Esophagus muscularis mucosa (tissue), 4 donors: Measurements from ENCODE around the gene CDK5R1. TPM values are rescaled to one million over a fixed set of nuclear protein-coding genes. Genes with fewer than 3 reads are reported as not detected.

Experiments used
- DNase-seq: peaks from one replicate; pipeline ENCODE4 v3.0.0-alpha.2; 2017; ENCODE audit errors: extremely low spot score
- H3K27ac ChIP-seq, 4 donors: fragments of 200-600 bp; sonication (generic); replicated peaks in 1 of 4; 1 replicate in 3 of 4; 2 replicates in 1 of 4; pipeline ENCODE4 v1.5.1; 2016 to 2019; ENCODE audit warnings: mild to moderate bottlenecking in 1 of 4
- H3K27me3 ChIP-seq, 4 donors: fragments of 200-600 bp; sonication (generic); one replicate each; pipeline versions ENCODE4 v1.5.1 to v1.6.0; 2016 to 2019
- H3K36me3 ChIP-seq, 4 donors: fragments of 200-600 bp; sonication (generic); one replicate each; pipeline ENCODE4 v1.5.1; 2016 to 2019
- H3K4me1 ChIP-seq, 4 donors: fragments of 200-600 bp; sonication (generic); one replicate each; pipeline ENCODE4 v1.5.1; 2016 to 2019
- H3K4me3 ChIP-seq, 4 donors: fragments of 200-600 bp; sonication (generic); 1 replicate in 2 of 4; 2 replicates in 2 of 4; pipeline ENCODE4 v1.5.1; 2016 to 2019; ENCODE audit warnings: mild to moderate bottlenecking in 4 of 4, moderate library complexity in 1 of 4
- H3K9me3 ChIP-seq, 4 donors: fragments of 200-600 bp; sonication (generic); 1 replicate in 3 of 4; 2 replicates in 1 of 4; pipeline ENCODE4 v1.5.1; 2016 to 2019
- CTCF ChIP-seq, 3 experiments: fragments of 200-600 bp in 2 of 3; fragments of 450-650 bp in 1 of 3; sonication (generic) in 2 of 3; IDR thresholded peaks; one replicate each; pipeline ENCODE4 v1.5.1; 2017 to 2019; ENCODE audit warnings: antibody characterized with exemption in 3 of 3, mild to moderate bottlenecking in 2 of 3, moderate library complexity in 1 of 3
- EP300 ChIP-seq: sonication (generic); formaldehyde crosslinking; IDR thresholded peaks from one replicate; pipeline ENCODE4 v1.6.1; 2017; ENCODE audit warnings: antibody characterized with exemption
- POLR2A ChIP-seq: fragments of 450-650 bp; IDR thresholded peaks from one replicate; pipeline ENCODE4 v1.6.1; 2017; ENCODE audit warnings: antibody characterized with exemption, moderate library complexity, mild to moderate bottlenecking, low read depth
- POLR2AphosphoS5 ChIP-seq, 2 donors: sonication (generic); formaldehyde crosslinking; IDR thresholded peaks; one replicate each; pipeline ENCODE4 v1.6.1; 2017; ENCODE audit warnings: antibody characterized with exemption in 2 of 2
- WGBS: methylation state at CpG from one replicate; pipeline ENCODE4 v1.1.5; 2018; 5-methylcytosine and 5-hydroxymethylcytosine counted together
- intact Hi-C: fragments of 100-400 bp; cut with DNase I; formaldehyde crosslinking; loops from one replicate; pipeline ENCODE4 v1.15.1; 2023
- total RNA-seq, 4 donors: library from RNA; depleted of rRNA; stranded (reverse); fragments of >200 nt; gene quantifications; one replicate each; pipeline versions ENCODE4 v1.1.0 to v1.2.1, GENCODE V29; 2016

Gene CDK5R1
- total RNA-seq, 4 donors from 2014 or later, result 0.33 to 1.2 (median 0.64) TPM

- no peak for DNase-seq
- intact Hi-C loops, result loop anchor here (5.0 kb wide), 2 partner anchors 274 to 394 kb away; partner anchors contain the start of gene MYO1D
- Histone ChIP-seq H3K4me1 (peaks cover 32 to 48% (median 40%) of the 10 kb centered on the region in 4 donors), H3K36me3 (peaks cover 42 to 45% (median 43%) of the 10 kb centered on the region in 4 donors), H3K27me3 (no peaks in the 10 kb centered on the region), H3K9me3 (no peaks in the 10 kb centered on the region), H3K27ac (peak overlapping the region; percentile 24 to 63 (median 42)), H3K4me3 (no peak overlapping the region)
- TF ChIP-seq EP300 (no peak), POLR2AphosphoS5 (IDR thresholded peaks at IDR 0.05) (peak in 1 of 2 donors; percentile 39), CTCF (IDR thresholded peaks at IDR 0.05) (peak; percentile 35 to 61 (median 59)), POLR2A (no peak)
- 18% methylated on average over 7 of the region's 7 CpGs for WGBS
Observed at GRCh38 chr17:32483451-32484019, 3.3 kb upstream of the CDK5R1 start.

- DNase-seq, result no peak
- 83% methylated on average over 4 of the region's 4 CpGs for WGBS
- no peak for TF ChIP-seq EP300
- TF ChIP-seq CTCF (IDR thresholded peaks at IDR 0.05), result no peak
- TF ChIP-seq POLR2A, result no peak
- no peak for TF ChIP-seq POLR2AphosphoS5 (IDR thresholded peaks at IDR 0.05)
- Histone ChIP-seq H3K27me3 (no peaks in the 10 kb centered on the region), H3K27ac (peak overlapping the region; percentile 24 to 63 (median 42)), H3K4me1 (peaks cover 32 to 48% (median 40%) of the 10 kb centered on the region in 4 donors), H3K4me3 (no peak overlapping the region), H3K36me3 (peaks cover 37 to 39% (median 38%) of the 10 kb centered on the region in 4 donors), H3K9me3 (no peaks in the 10 kb centered on the region)
- intact Hi-C loops, result loop anchor here (5.0 kb wide), 2 partner anchors 273 to 393 kb away; partner anchors contain the start of gene MYO1D
Observed at GRCh38 chr17:32484041-32484461, 2.7 kb upstream of the CDK5R1 start.

GRCh38 chr17:32484628-32485027 lies 2.2 kb upstream of the CDK5R1 start:
- H3K9me3 ChIP-seq, result no peaks in the 10 kb centered on the region
- WGBS, result 71% methylated on average over 8 of the region's 11 CpGs
- intact Hi-C loops, result loop anchor here (5.0 kb wide), 2 partner anchors 273 to 393 kb away; partner anchors contain the start of gene MYO1D
- TF ChIP-seq EP300, result no peak
- TF ChIP-seq POLR2A, result no peak
- TF ChIP-seq POLR2AphosphoS5 (IDR thresholded peaks at IDR 0.05), result no peak
- TF ChIP-seq CTCF (IDR thresholded peaks at IDR 0.05), result no peak
- no peaks in the 10 kb centered on the region for H3K27me3 ChIP-seq
- H3K4me1 ChIP-seq, result peaks cover 32 to 48% (median 40%) of the 10 kb centered on the region in 4 donors
- no peak overlapping the region for H3K4me3 ChIP-seq
- H3K36me3 ChIP-seq, result peaks cover 31 to 34% (median 32%) of the 10 kb centered on the region in 4 donors
- DNase-seq, result no peak
- peak overlapping the region in 1 of 4 donors; percentile 35 for H3K27ac ChIP-seq

GRCh38 chr17:32485261-32486110 lies 1.3 kb upstream of the CDK5R1 start:
- 64% methylated on average over 12 of the region's 12 CpGs for WGBS
- no peak for DNase-seq
- H3K27me3 ChIP-seq, result no peaks in the 10 kb centered on the region
- H3K36me3 ChIP-seq, result peaks cover 22 to 26% (median 24%) of the 10 kb centered on the region in 4 donors
- intact Hi-C loops, result no loop called here
- TF ChIP-seq POLR2AphosphoS5 (IDR thresholded peaks at IDR 0.05) (no peak), CTCF (IDR thresholded peaks at IDR 0.05) (no peak), POLR2A (no peak), EP300 (no peak)
- peak overlapping the region; percentile 55 to 82 (median 62) for H3K4me3 ChIP-seq
- H3K27ac ChIP-seq, result peak overlapping the region; percentile 73 to 84 (median 78)
- peaks cover 32 to 48% (median 40%) of the 10 kb centered on the region in 4 donors for H3K4me1 ChIP-seq
- H3K9me3 ChIP-seq, result no peaks in the 10 kb centered on the region
